ENCODE results near the gene GPR55.

The GPR55 gene

GRCh38 chr2:230956827-230957755 is 32.0 kb upstream of the GPR55 start:
- peaks cover 26% of the 10 kb centered on the region for H3K27me3 Mint-ChIP-seq
- ATAC-seq (ENCODE audit: low read depth) (peak; percentile 75), DNase-seq (ENCODE audit: low spot score in 2 of 2) (no peak)
- H3K4me3 Mint-ChIP-seq, result peak overlapping the region; percentile 91
- peaks cover 13% of the 10 kb centered on the region for H3K4me1 Mint-ChIP-seq
- peaks cover 1% of the 10 kb centered on the region for H3K9me3 Mint-ChIP-seq
- peak overlapping the region; percentile 70 for H3K27ac Mint-ChIP-seq
- H3K36me3 Mint-ChIP-seq, result peaks cover 2% of the 10 kb centered on the region

GRCh38 chr2:230955163-230955737 is 30.2 kb upstream of the GPR55 start:
- Mint-ChIP-seq H3K27ac (no peak overlapping the region), H3K4me3 (no peak overlapping the region), H3K27me3 (peaks cover 28% of the 10 kb centered on the region), H3K4me1 (peaks cover 15% of the 10 kb centered on the region), H3K9me3 (peaks cover 1% of the 10 kb centered on the region), H3K36me3 (peaks cover 2% of the 10 kb centered on the region)
- DNase-seq (ENCODE audit: low spot score in 2 of 2), result no peak
- ATAC-seq (ENCODE audit: low read depth), result no peak

GRCh38 chr2:230954746-230955145 is 29.7 kb upstream of the GPR55 start:
- H3K9me3 Mint-ChIP-seq, result peaks cover 1% of the 10 kb centered on the region
- H3K4me3 Mint-ChIP-seq, result no peak overlapping the region
- ATAC-seq (ENCODE audit: low read depth) (no peak), DNase-seq (ENCODE audit: low spot score in 2 of 2) (no peak)
- H3K27ac Mint-ChIP-seq, result no peak overlapping the region
- peaks cover 28% of the 10 kb centered on the region for H3K27me3 Mint-ChIP-seq
- H3K4me1 Mint-ChIP-seq, result peaks cover 16% of the 10 kb centered on the region
- peaks cover 2% of the 10 kb centered on the region for H3K36me3 Mint-ChIP-seq

GRCh38 chr2:230953845-230954244 is 28.8 kb upstream of the GPR55 start:
- peak; percentile 15 for ATAC-seq (ENCODE audit: low read depth)
- Mint-ChIP-seq H3K27me3 (peaks cover 26% of the 10 kb centered on the region), H3K36me3 (peaks cover 2% of the 10 kb centered on the region), H3K9me3 (peaks cover 1% of the 10 kb centered on the region), H3K27ac (no peak overlapping the region), H3K4me1 (peaks cover 16% of the 10 kb centered on the region), H3K4me3 (no peak overlapping the region)
- no peak for DNase-seq (ENCODE audit: low spot score in 2 of 2)

GRCh38 chr2:230952226-230952956 is 27.3 kb upstream of the GPR55 start:
- peaks cover 11% of the 10 kb centered on the region for H3K4me1 Mint-ChIP-seq
- ATAC-seq (ENCODE audit: low read depth), result no peak

GRCh38 chr2:230951396-230951795 is 26.4 kb upstream of the GPR55 start:
- Mint-ChIP-seq H3K27me3 (peaks cover 12% of the 10 kb centered on the region), H3K27ac (no peak overlapping the region), H3K4me3 (no peak overlapping the region), H3K36me3 (peaks cover 2% of the 10 kb centered on the region), H3K9me3 (peaks cover 1% of the 10 kb centered on the region), H3K4me1 (peaks cover 5% of the 10 kb centered on the region)
- DNase-seq (ENCODE audit: low spot score in 2 of 2) (no peak), ATAC-seq (ENCODE audit: low read depth) (no peak)

More at GRCh38 chr2:230952226-230952956, 27.3 kb upstream of the GPR55 start:
- Mint-ChIP-seq H3K27me3 (peaks cover 18% of the 10 kb centered on the region), H3K27ac (no peak overlapping the region), H3K36me3 (peaks cover 2% of the 10 kb centered on the region), H3K4me3 (no peak overlapping the region), H3K9me3 (peaks cover 1% of the 10 kb centered on the region)
- DNase-seq (ENCODE audit: low spot score in 2 of 2), result no peak

GRCh38 chr2:230950874-230951339 is 25.9 kb upstream of the GPR55 start:
- H3K4me1 Mint-ChIP-seq, result peaks cover 5% of the 10 kb centered on the region
- no peak for ATAC-seq (ENCODE audit: low read depth)

GRCh38 chr2:230949966-230950873 is 25.2 kb upstream of the GPR55 start:
- no peak overlapping the region for H3K27ac Mint-ChIP-seq
- H3K36me3 Mint-ChIP-seq, result peaks cover 2% of the 10 kb centered on the region
- H3K9me3 Mint-ChIP-seq, result peaks cover 1% of the 10 kb centered on the region
- no peak for DNase-seq (ENCODE audit: low spot score in 2 of 2)
- H3K4me3 Mint-ChIP-seq, result no peak overlapping the region
- peaks cover 10% of the 10 kb centered on the region for H3K27me3 Mint-ChIP-seq
- H3K4me1 Mint-ChIP-seq, result peaks cover 5% of the 10 kb centered on the region
- ATAC-seq (ENCODE audit: low read depth), result no peak

More at GRCh38 chr2:230950874-230951339, 25.9 kb upstream of the GPR55 start:
- no peak overlapping the region for H3K27ac Mint-ChIP-seq
- no peak overlapping the region for H3K4me3 Mint-ChIP-seq
- H3K27me3 Mint-ChIP-seq, result peaks cover 11% of the 10 kb centered on the region
- DNase-seq (ENCODE audit: low spot score in 2 of 2), result no peak
- H3K36me3 Mint-ChIP-seq, result peaks cover 2% of the 10 kb centered on the region
- H3K9me3 Mint-ChIP-seq, result peaks cover 1% of the 10 kb centered on the region

GRCh38 chr2:230947908-230948365 is 22.9 kb upstream of the GPR55 start:
- Mint-ChIP-seq H3K27me3 (peaks cover 6% of the 10 kb centered on the region), H3K4me1 (peaks cover 20% of the 10 kb centered on the region), H3K4me3 (no peak overlapping the region), H3K27ac (peak overlapping the region; percentile 67), H3K9me3 (no peaks in the 10 kb centered on the region), H3K36me3 (peaks cover 2% of the 10 kb centered on the region)
- DNase-seq (ENCODE audit: low spot score in 2 of 2), result no peak
- no peak for ATAC-seq (ENCODE audit: low read depth)

- H3K36me3 Mint-ChIP-seq, result peaks cover 2% of the 10 kb centered on the region
- H3K9me3 Mint-ChIP-seq, result no peaks in the 10 kb centered on the region
- peaks cover 7% of the 10 kb centered on the region for H3K27me3 Mint-ChIP-seq
- ATAC-seq (ENCODE audit: low read depth) (no peak), DNase-seq (ENCODE audit: low spot score in 2 of 2) (no peak)
- H3K4me1 Mint-ChIP-seq, result peaks cover 24% of the 10 kb centered on the region
- H3K27ac Mint-ChIP-seq, result no peak overlapping the region
- H3K4me3 Mint-ChIP-seq, result no peak overlapping the region
These were observed 22.2 kb upstream of the GPR55 start for GRCh38 chr2:230947235-230947576.

GRCh38 chr2:230946429-230947234 is 21.6 kb upstream of the GPR55 start:
- Mint-ChIP-seq H3K27ac (no peak overlapping the region), H3K36me3 (peaks cover 2% of the 10 kb centered on the region), H3K4me1 (peaks cover 27% of the 10 kb centered on the region), H3K4me3 (no peak overlapping the region), H3K9me3 (no peaks in the 10 kb centered on the region), H3K27me3 (peaks cover 9% of the 10 kb centered on the region)
- DNase-seq (ENCODE audit: low spot score in 2 of 2) (no peak), ATAC-seq (ENCODE audit: low read depth) (no peak)

- Mint-ChIP-seq H3K4me3 (peak overlapping the region; percentile 30), H3K27ac (peak overlapping the region; percentile 17)
These were observed 19.8 kb upstream of the GPR55 start for GRCh38 chr2:230944757-230945372.

More at GRCh38 chr2:230944757-230945372, 19.8 kb upstream of the GPR55 start:
- no peak for DNase-seq (ENCODE audit: low spot score in 2 of 2)
- no peak for ATAC-seq (ENCODE audit: low read depth)
- Mint-ChIP-seq H3K36me3 (peaks cover 2% of the 10 kb centered on the region), H3K9me3 (no peaks in the 10 kb centered on the region), H3K27me3 (peaks cover 8% of the 10 kb centered on the region), H3K4me1 (peaks cover 24% of the 10 kb centered on the region)
